Sigmoid colon (tissue), 4 donors: ENCODE data around the gene RHEB.

ENCODE experiments used
- CTCF ChIP-seq, 4 experiments: fragments of 450-650 bp in 3 of 4; fragments of 200-600 bp in 1 of 4; IDR thresholded peaks; one replicate each; pipeline ENCODE4 v1.5.1; 2016 to 2019; ENCODE audit warnings: antibody characterized with exemption in 4 of 4, mild to moderate bottlenecking in 3 of 4, moderate library complexity in 2 of 4
- POLR2A ChIP-seq, 2 donors: fragments of 450-650 bp; IDR thresholded peaks; one replicate each; pipeline ENCODE4 v1.6.1; 2016; ENCODE audit warnings: antibody characterized with exemption in 2 of 2, mild to moderate bottlenecking in 2 of 2, moderate library complexity in 2 of 2
- POLR2AphosphoS5 ChIP-seq, 4 donors: sonication (generic); formaldehyde crosslinking; IDR thresholded peaks; one replicate each; pipeline ENCODE4 v1.6.1; 2017; ENCODE audit warnings: antibody characterized with exemption in 4 of 4

DNA sequence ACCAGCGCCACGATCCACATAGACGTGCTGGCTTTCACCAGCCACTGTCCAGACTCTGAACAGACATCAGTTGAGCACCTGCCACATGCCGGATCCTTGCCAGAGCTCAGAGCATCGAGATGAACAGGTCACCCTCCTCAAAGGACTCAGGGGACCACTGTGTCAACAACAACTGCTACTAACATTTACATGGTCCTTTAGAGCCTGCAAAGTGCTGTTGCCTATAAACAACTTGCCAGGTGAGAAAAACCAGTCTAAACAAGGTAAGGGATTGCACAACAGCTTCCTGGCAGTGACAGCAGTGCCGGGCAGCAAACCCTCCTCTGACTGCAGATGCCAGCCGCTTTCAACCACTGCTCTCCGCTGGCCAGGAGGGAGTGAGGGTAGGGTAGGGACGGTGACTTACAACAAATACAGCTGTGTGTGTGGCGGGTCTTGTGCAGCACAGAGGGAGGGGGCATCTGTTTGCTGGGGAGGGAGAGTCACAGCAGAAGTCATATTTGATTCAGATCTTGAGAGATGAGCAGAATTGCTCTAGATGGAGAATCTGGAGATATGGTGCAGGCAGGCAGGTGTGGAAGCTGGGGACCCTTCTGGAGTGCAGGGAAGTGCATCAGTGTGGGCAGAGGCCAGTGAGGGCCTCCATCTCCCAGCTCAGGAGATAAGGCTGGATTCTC, 32.8 kb upstream of the RHEB start:
- TF ChIP-seq POLR2A (IDR thresholded peaks at IDR 0.05): no peak
- TF ChIP-seq CTCF (IDR thresholded peaks at IDR 0.05): no peak
- peak; percentile 51 to 85 (median 61) for TF ChIP-seq POLR2AphosphoS5 (IDR thresholded peaks at IDR 0.05)
